Lung (tissue), 12 donors: ENCODE measurements around the gene SUMO1. TPM values are rescaled to one million over a fixed set of nuclear protein-coding genes. Genes with fewer than 3 reads are reported as not detected.

Experiments used
- ATAC-seq: fragments of 200-7000 bp; cut with Tn5 transposase; one replicate; pipeline ENCODE4 v1.9.1; 2020; ENCODE audit warnings: moderate number of reproducible peaks; ENCODE audit not compliant: insufficient read depth, low FRiP score
- DNase-seq, 3 donors: peaks; one replicate each; pipeline ENCODE4 v3.0.0-alpha.2; 2013 to 2017
- H3K27ac ChIP-seq, 2 donors: one replicate each; pipeline ENCODE4 v1.5.1; 2013; ENCODE audit warnings: mild to moderate bottlenecking in 2 of 2, moderate library complexity in 2 of 2, control low read depth in 1 of 2, inconsistent platforms in 1 of 2, low read depth in 1 of 2, low read length in 1 of 2
- H3K27me3 ChIP-seq, 3 donors: one replicate each; pipeline ENCODE4 v1.5.1; 2013; ENCODE audit warnings: low read length in 2 of 3; ENCODE audit not compliant: control insufficient read depth in 3 of 3, insufficient read depth in 3 of 3
- H3K36me3 ChIP-seq, 4 donors: one replicate each; pipeline ENCODE4 v1.5.1; 2013; ENCODE audit warnings: low read length in 4 of 4, mild to moderate bottlenecking in 1 of 4, moderate library complexity in 1 of 4; ENCODE audit not compliant: control insufficient read depth in 4 of 4, insufficient read depth in 4 of 4
- H3K4me1 ChIP-seq, 5 donors: one replicate each; pipeline ENCODE4 v1.5.1; 2013; ENCODE audit warnings: low read length in 5 of 5, mild to moderate bottlenecking in 2 of 5, moderate library complexity in 1 of 5; ENCODE audit not compliant: control insufficient read depth in 5 of 5, insufficient read depth in 5 of 5
- H3K4me3 ChIP-seq: one replicate; pipeline ENCODE4 v1.5.1; 2013; ENCODE audit warnings: mild to moderate bottlenecking, control low read depth, moderate library complexity
- H3K9ac ChIP-seq, 2 donors: one replicate each; pipeline ENCODE4 v1.5.1; 2013; ENCODE audit warnings: low read length in 2 of 2, control low read depth in 1 of 2; ENCODE audit not compliant: insufficient read depth in 1 of 2
- H3K9me3 ChIP-seq, 4 donors: one replicate each; pipeline ENCODE4 v1.5.1; 2013; ENCODE audit warnings: low read length in 3 of 4, mild to moderate bottlenecking in 1 of 4, moderate library complexity in 1 of 4; ENCODE audit not compliant: control insufficient read depth in 4 of 4, insufficient read depth in 3 of 4
- CTCF ChIP-seq: IDR thresholded peaks from 2 replicates; pipeline ENCODE4 v1.5.1; 2012; ENCODE audit warnings: mild to moderate bottlenecking; ENCODE audit errors: control extremely low read depth, extremely low read depth
- WGBS, 2 donors: extraction: QIAGEN DNeasy Blood & Tissue Kit; methylation state at CpG; one replicate each; pipeline ENCODE4 v1.1.7; 2013; 5-methylcytosine and 5-hydroxymethylcytosine counted together
- polyA plus RNA-seq, 2 donors: library from polyadenylated mRNA; stranded (reverse); fragments of 200-250 nt; gene quantifications; one replicate each; pipeline ENCODE4 v1.2.1, GENCODE V29; 2013
- total RNA-seq, 2 donors: library from RNA; depleted of rRNA in 1 of 2; stranded (reverse); fragments of >200 nt in 1 of 2; gene quantifications; one replicate each; pipeline ENCODE4 v1.2.1, GENCODE V29; 2014 to 2021
- donor health status: control.
- donor health status: control.
- donor health status: Bipolar disorder and iron deficiency.
- donor health status: healthy.
- donor health status: DM: yes; HTN: yes; CAD: no.

Gene SUMO1
- total and polyA plus RNA-seq, 4 donors: 59.9 to 105 (median 83.2) TPM

- 81% methylated on average over 3 of the region's 3 CpGs for WGBS, 2 donors
- Histone ChIP-seq H3K36me3 (no peaks in the 10 kb centered on the region), H3K27me3 (no peaks in the 10 kb centered on the region), H3K27ac (no peak overlapping the region), H3K4me1 (peaks cover 0 to 4% (median 0%) of the 10 kb centered on the region in 5 donors), H3K9ac (no peak overlapping the region), H3K9me3 (no peaks in the 10 kb centered on the region), H3K4me3 (no peak overlapping the region)
- DNase-seq (no peak), ATAC-seq (no peak)
- no peak for TF ChIP-seq CTCF
Measured at GRCh38 chr2:202164411-202164810, 74.0 kb downstream of the SUMO1 start.

- ATAC-seq (no peak), DNase-seq (no peak)
- H3K4me3 ChIP-seq: no peak overlapping the region
- 51 to 70% methylated on average over 8 of the region's 8 CpGs for WGBS, 2 donors
- no peaks in the 10 kb centered on the region for H3K36me3 ChIP-seq
- no peak overlapping the region for H3K27ac ChIP-seq
- H3K27me3 ChIP-seq: no peaks in the 10 kb centered on the region
- no peaks in the 10 kb centered on the region for H3K9me3 ChIP-seq
- no peak overlapping the region for H3K9ac ChIP-seq
- peaks cover 0 to 4% (median 0%) of the 10 kb centered on the region in 5 donors for H3K4me1 ChIP-seq
- no peak for TF ChIP-seq CTCF
Measured at GRCh38 chr2:202161151-202161835, 77.1 kb downstream of the SUMO1 start.

- Histone ChIP-seq H3K36me3 (no peaks in the 10 kb centered on the region), H3K27ac (no peak overlapping the region), H3K9me3 (no peaks in the 10 kb centered on the region), H3K27me3 (no peaks in the 10 kb centered on the region), H3K9ac (no peak overlapping the region), H3K4me3 (no peak overlapping the region), H3K4me1 (peaks cover 0 to 6% (median 0%) of the 10 kb centered on the region in 5 donors)
- no peak for TF ChIP-seq CTCF
- ATAC-seq (no peak), DNase-seq (peak in 2 of 3 donors; percentile 34 to 58)
- WGBS, 2 donors: 72 to 79% methylated on average over 5 of the region's 5 CpGs
Measured at GRCh38 chr2:202158796-202159195, 79.6 kb downstream of the SUMO1 start.
